AG04450 (cell line): Measurements from ENCODE around the gene LIN9. TPM values are rescaled to one million over a fixed set of nuclear protein-coding genes. Genes with fewer than 3 reads are reported as not detected.

ENCODE experiments used
- CTCF ChIA-PET: fragments of 300-600, 350-600 bp; formaldehyde crosslinking; extraction: SDS; loops from one replicate; lab custom pipeline; 2022; ENCODE audit warnings: antibody characterized with exemption, inconsistent platforms; lab: Charles Lee
- POLR2A ChIA-PET: fragments of 350-600 bp; formaldehyde crosslinking; extraction: SDS; loops from one replicate; lab custom pipeline; 2021; ENCODE audit warnings: antibody characterized with exemption, inconsistent platforms; lab: Yijun Ruan, JAX
- DNase-seq: peaks from one replicate; pipeline ENCODE4 v3.0.0-alpha.2; 2011; ENCODE audit warnings: low read depth, low spot score
- H3K27ac ChIP-seq: one replicate; pipeline ENCODE4 v1.5.1; 2012; ENCODE audit warnings: low read depth, low read length, control low read depth
- H3K27me3 ChIP-seq: one replicate; pipeline ENCODE4 v1.6.0; 2012; ENCODE audit warnings: low read length; ENCODE audit not compliant: control insufficient read depth, insufficient read depth
- H3K4me3 ChIP-seq: 2 replicates; pipeline ENCODE4 v1.5.1; 2011; ENCODE audit warnings: mild to moderate bottlenecking, low read depth, low read length, control low read depth
- H3K9me3 ChIP-seq: 2 replicates; pipeline ENCODE4 v1.5.1; 2012; ENCODE audit warnings: low read length; ENCODE audit not compliant: control insufficient read depth, insufficient read depth
- CTCF ChIP-seq: IDR thresholded peaks from 2 replicates; pipeline ENCODE4 v1.5.1; 2011; ENCODE audit warnings: low read depth, low read length, control low read depth, inconsistent platforms
- polyA plus RNA-seq: library from polyadenylated mRNA; depleted of rRNA; stranded (reverse); fragments of >200 nt; gene quantifications from 2 replicates; pipeline ENCODE4 v1.2.3, GENCODE V29; 2011

The LIN9 gene
- polyA plus RNA-seq, 1 experiment, result 2.2 TPM

DNA sequence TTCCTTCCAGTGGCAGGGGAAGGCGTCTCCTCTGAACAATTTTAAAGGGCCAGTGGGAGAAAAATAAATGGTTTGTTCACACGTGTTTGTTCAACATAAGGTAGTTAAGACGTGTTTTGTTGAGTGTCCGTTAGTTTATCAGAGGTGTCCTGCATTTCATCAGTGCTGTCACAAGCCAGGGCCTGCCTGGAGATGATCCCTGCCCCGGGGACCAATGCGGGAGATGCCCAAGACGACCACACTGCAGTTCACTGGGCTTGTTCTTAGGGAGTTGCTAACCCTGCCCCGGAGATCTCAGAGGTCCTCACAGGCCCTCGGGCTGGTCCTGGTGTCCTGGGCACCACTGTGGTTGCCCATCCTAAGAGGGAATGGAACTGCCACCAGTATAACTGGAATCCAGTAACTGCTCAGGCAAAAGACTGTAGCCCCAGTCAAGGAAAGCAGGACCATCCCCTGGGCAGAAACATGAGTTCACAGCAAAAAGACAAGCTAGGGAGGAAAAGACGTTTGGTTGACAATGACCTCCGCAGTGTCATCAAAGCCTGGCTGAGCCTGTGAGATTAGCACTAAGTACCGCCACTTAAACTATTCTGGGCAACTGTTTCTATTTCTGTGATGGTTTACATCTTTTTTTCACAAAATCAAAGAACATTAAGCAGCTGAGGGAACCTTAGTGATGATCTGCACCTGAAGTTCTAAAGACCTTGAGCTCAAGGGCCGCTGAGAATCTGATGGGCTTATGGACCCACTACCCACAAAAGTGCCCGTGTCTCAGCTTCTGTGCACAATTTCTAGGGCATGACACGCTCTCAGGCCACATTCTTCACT lies 44.9 kb upstream of the LIN9 start:
- no peak for TF ChIP-seq CTCF
- Histone ChIP-seq H3K4me3 (no peak overlapping the region), H3K27ac (no peak overlapping the region), H3K27me3 (no peaks in the 10 kb centered on the region), H3K9me3 (no peaks in the 10 kb centered on the region)
- DNase-seq, result no peak
- POLR2A ChIA-PET, result no interaction called here
- CTCF ChIA-PET, result interaction anchor here (1.1 to 1.2 kb wide), 2 partner anchors 21 to 228 kb away, joined by 3 read pairs; no protein-coding TSS in a partner anchor

- DNase-seq, result no peak
- TF ChIP-seq CTCF, result no peak
- H3K27me3 ChIP-seq, result no peaks in the 10 kb centered on the region
- H3K9me3 ChIP-seq, result no peaks in the 10 kb centered on the region
- H3K4me3 ChIP-seq, result no peak overlapping the region
- no peak overlapping the region for H3K27ac ChIP-seq
- ChIA-PET CTCF (no interaction called here), POLR2A (no interaction called here)
These were observed 42.7 kb upstream of the LIN9 start for GRCh38 chr1:226351709-226352108.

- no peak for DNase-seq
- H3K27me3 ChIP-seq, result no peaks in the 10 kb centered on the region
- H3K27ac ChIP-seq, result no peak overlapping the region
- ChIA-PET POLR2A (no interaction called here), CTCF (no interaction called here)
- TF ChIP-seq CTCF, result no peak
- H3K4me3 ChIP-seq, result no peak overlapping the region
- H3K9me3 ChIP-seq, result no peaks in the 10 kb centered on the region
These were observed 41.5 kb upstream of the LIN9 start for GRCh38 chr1:226350519-226350865.

GRCh38 chr1:226349801-226350518 lies 41.0 kb upstream of the LIN9 start:
- Histone ChIP-seq H3K27me3 (no peaks in the 10 kb centered on the region), H3K4me3 (no peak overlapping the region), H3K27ac (no peak overlapping the region), H3K9me3 (no peaks in the 10 kb centered on the region)
- no peak for DNase-seq
- ChIA-PET POLR2A (no interaction called here), CTCF (no interaction called here)
- no peak for TF ChIP-seq CTCF

DNA sequence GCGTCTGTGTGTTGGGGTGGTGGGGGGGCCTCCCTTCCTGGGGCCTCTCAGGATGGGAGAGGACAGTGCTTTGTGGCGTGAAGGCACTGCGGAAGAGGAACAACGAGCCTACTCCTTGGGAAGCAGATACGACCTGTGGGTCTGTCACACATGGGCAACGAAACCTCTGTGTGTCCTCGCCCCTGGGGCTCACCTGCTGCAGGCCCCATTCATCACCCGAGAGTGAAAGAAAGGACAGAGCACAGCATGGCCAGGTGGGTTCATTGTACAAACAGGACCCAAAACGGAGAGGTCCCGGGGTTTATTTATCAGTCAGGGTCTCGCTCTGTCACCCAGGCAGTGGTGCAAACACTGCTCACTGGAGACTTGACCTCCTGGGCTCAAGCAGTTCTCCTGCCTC lies 40.1 kb upstream of the LIN9 start:
- ChIA-PET POLR2A (no interaction called here), CTCF (no interaction called here)
- Histone ChIP-seq H3K9me3 (no peaks in the 10 kb centered on the region), H3K4me3 (no peak overlapping the region), H3K27ac (no peak overlapping the region), H3K27me3 (no peaks in the 10 kb centered on the region)
- no peak for TF ChIP-seq CTCF
- no peak for DNase-seq
